G401.6 (cell line): ENCODE measurements around the gene AGBL4.
"Not testable (repeated sequence)": the region's sequence is repeated elsewhere in the genome, so short reads cannot be mapped to it uniquely, and the experiment has no call there.

Experiments used
- FAIRE-seq: peaks from 2 replicates; lab custom pipeline; 2012; peaks lifted over from hg19 to GRCh38; lab: Jason Lieb, UNC

The AGBL4 gene

DNA sequence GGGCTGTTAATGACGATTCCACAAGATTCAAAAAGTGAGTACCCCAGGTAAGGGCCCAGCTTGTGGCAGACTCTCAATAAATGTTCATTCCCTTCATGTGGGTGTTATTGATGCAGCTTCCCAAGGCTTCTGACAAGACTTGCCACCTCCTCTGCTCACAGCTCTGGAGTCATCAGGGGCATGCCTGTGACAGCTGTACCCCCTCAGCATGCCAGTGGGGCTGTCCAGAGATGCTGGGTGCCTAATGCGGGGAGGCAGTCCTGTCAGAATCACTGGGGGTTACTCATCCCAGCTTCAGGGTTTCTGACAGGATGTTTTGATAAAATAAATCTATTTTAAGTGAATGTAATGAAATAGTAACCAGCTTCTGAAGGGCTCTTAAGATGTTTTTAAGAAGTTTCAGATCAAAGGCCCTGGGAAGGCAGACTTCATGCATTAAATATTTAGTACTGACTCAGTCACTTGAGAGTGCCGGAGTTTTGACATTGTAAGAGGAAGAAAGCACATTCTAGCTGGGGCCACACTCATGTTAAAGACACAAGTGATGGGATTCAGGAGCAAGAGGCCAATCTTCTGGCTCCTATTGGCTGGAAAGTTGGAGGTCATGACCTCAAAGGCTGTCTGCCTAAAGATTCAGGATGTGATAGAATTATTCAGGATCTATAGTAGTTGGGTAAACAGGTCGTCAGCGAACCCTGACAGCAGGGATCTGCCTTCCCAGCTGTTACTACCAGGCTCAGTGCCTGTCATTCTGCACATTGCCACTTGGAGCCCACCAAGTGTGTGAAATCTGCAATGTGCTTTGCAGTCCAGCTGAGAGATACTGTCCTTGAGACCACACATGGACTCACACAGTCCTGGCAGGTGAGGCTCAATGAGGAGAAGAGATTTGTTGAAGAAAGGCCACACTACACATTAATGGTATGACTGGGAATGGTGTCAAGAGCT, 1007.5 kb downstream of the AGBL4 start:
- FAIRE-seq = no peak

GRCh38 chr1:49013079-49013478, 1010.7 kb downstream of the AGBL4 start:
- FAIRE-seq = no peak

GRCh38 chr1:49002981-49003380, 1020.8 kb downstream of the AGBL4 start:
- FAIRE-seq = not testable (repeated sequence)

DNA sequence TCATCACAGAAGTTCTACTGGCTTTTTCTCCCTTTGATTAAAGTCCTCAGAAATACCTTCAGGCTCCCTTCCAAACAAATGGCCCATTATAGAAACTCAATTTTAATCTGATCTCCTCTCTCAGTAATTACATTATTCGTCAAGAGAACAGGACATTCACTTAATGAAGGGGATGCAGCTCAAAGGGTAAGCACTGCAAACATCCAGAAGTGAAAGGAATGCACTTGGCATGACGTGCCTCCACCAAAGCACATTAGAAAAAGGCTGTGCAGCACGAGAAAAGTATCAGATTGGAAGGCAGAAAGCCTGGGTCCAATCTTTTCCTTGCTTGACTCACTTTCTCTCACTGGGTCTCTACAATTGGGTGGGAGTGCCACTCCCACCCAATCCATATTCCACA, 1024.4 kb downstream of the AGBL4 start:
- FAIRE-seq = no peak

- no peak for FAIRE-seq
These were observed 1027.4 kb downstream of the AGBL4 start for GRCh38 chr1:48996311-48996710.

DNA sequence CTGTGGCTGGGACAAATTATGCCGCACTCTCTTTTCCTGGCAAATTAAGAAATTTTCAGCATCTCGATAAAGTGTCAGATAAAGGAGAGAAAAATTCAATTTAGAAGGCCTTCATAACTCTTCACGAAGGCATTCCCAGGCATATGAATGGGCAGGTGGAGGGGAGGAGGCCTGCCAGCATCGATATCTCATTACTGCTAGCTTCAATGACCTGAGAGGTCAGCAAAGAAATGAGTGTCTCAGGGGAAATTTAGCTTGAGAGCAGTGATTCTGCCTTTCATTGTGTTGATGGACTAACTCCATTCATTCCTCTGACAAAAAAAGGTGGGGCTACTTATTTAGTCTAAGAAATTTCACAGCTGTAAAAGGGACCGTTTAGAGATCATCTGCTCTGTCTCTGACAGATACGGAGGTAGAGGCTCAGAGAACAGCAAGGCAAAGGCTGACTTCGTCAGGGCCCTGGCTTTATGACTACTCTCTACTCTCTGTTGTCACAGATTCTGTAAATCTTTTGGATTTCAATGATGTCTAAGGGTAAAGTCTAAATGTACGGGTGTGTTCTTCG, 1035.0 kb downstream of the AGBL4 start:
- no peak for FAIRE-seq

DNA sequence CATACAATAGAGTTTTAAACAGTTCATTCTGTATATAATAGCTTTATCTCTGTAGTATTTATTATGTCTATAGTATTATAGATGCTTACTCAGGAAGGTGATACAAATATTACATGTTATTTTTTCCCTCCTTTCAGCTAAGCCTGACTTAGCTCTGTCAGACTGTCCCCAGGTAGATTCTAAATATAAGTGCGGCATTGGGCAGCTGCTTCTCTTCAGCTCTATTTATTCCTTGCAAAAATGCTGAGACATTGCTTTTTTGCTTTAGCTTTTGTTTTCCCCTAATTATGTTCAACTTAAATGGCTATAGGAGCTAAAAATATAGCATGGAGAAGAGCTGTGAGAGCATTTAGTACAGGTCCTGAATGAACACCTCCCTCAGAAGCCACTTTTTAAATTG, 1043.8 kb downstream of the AGBL4 start:
- no peak for FAIRE-seq

DNA sequence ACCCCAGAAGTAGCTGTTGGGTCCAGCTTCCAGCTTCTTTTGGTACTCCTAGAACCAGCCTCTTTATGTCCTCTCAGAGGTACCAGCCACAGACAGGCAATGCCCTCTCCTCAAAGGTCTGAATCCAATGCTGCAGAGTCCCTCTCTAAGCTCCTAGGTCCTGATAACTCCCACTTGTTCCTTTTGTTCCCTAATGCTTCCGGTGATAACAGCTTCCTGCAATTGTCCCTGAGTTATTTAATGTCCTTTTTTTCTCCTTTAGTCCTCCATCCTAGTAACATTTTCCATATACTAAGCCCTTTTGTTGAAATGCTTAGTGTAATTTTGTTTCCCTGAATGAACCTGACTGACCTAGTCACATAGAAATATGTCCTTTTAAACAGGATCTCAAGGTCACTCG, 1045.3 kb downstream of the AGBL4 start:
- FAIRE-seq = no peak

DNA sequence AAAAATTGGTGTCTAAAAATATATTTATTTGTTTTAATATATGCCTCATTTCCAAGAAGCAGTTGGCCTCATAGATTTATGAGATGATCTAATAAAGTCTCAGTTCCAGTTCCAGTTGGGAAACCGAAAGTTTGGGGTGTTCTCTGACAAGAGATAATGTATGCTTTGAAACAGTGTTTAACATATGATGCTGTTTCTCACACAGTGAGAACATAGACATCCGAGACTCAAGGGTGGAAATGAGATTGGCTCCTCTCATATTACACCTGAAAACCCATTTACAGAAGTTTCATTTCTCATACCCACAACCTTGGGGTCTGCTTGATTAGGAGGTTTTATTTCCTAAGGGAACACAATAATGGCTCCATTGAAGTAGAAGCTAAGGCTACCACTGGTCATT, 1046.5 kb downstream of the AGBL4 start:
- FAIRE-seq = no peak

- FAIRE-seq = no peak
These were observed 1053.8 kb downstream of the AGBL4 start for GRCh38 chr1:48969971-48970370.

- no peak for FAIRE-seq
These were observed 1056.4 kb downstream of the AGBL4 start for GRCh38 chr1:48967318-48967717.

DNA sequence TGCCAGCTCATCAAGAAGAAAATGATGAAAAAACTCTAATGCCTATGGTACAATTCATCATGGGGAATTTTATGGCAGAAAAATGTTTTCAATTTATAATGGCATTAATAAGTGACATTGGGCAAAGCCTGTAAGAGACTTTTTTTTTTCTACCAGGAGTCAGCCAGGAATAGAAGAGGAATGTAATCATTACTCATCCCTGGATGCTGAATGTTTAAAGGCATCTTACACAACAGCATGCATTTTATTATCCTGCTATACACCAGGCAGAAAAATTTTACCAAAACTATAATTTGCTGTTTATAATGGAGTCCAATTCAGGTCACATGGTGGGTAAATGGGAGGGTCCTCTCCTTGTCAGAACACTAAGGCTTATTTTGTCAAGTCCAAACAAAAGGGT, 1057.2 kb downstream of the AGBL4 start:
- no peak for FAIRE-seq

GRCh38 chr1:48960320-48960719, 1063.4 kb downstream of the AGBL4 start:
- no peak for FAIRE-seq

DNA sequence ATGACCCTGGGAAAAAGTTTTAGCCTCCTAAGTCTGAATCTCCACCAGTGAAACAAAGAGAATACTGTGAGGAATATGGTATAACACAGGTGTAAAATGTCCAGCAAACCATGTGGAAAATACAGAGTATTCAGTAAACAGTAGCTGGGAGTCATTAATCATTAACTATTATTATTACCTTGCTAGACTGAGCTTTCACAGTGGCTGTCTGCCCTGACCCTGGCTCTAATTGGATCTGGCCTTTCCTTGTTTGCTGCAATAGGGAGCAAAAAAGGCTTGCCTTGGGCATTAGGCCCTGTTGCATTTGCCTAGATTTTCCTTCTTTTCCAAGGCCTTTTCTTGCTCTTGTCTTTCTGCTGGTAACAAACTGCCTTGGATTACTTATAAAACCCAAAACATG, 1068.0 kb downstream of the AGBL4 start:
- no peak for FAIRE-seq

- no peak for FAIRE-seq
These were observed 1070.1 kb downstream of the AGBL4 start for GRCh38 chr1:48953617-48954016.

GRCh38 chr1:48948562-48948961, 1075.2 kb downstream of the AGBL4 start:
- no peak for FAIRE-seq

- FAIRE-seq = no peak
These were observed 1075.8 kb downstream of the AGBL4 start for GRCh38 chr1:48947761-48948537.

DNA sequence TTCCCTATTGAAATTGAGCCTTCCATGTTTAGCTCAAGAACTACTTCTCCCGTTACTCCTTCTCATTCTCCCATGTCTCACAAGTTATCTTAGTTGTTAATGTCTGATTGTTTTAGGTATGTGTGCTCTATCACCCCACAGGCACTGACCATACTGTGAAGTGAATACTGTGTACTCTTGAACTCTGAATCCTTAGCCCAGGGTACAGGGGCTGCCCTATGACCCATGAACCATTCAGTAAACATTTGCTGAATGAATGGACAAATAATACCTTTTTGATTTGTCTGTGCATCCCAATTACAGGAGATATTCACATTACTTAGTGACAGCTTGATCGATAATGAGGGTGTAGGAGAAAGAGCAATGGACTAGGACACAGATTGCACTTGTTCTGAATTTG, 1077.7 kb downstream of the AGBL4 start:
- no peak for FAIRE-seq

GRCh38 chr1:48944811-48945210, 1078.9 kb downstream of the AGBL4 start:
- no peak for FAIRE-seq

GRCh38 chr1:48943826-48944225, 1079.9 kb downstream of the AGBL4 start:
- FAIRE-seq = no peak

GRCh38 chr1:48943393-48943792, 1080.4 kb downstream of the AGBL4 start:
- FAIRE-seq = no peak

GRCh38 chr1:48940962-48941732, 1082.6 kb downstream of the AGBL4 start:
- FAIRE-seq = no peak
